ENCODE measurements around the gene C14orf180.

GRCh38 chr14:104634886-104635570, 55.5 kb downstream of the C14orf180 start:
- no peak for TF ChIP-seq USF2 (IDR thresholded peaks at IDR 0.05; ENCODE audit: low read length)
- TF ChIP-seq POLR2A (IDR thresholded peaks at IDR 0.05; ENCODE audit: control extremely low read depth in 1 of 2, low read depth in 2 of 2, low read length in 2 of 2), result no peak
- TF ChIP-seq CTCF (IDR thresholded peaks at IDR 0.05; ENCODE audit: control extremely low read depth in 1 of 3, insufficient read depth in 1 of 3, low read depth in 1 of 3, low read length in 3 of 3), result no peak
- TF ChIP-seq TBP (IDR thresholded peaks at IDR 0.05; ENCODE audit: low read depth, low read length), result no peak
- no peak for TF ChIP-seq CHD1 (IDR thresholded peaks at IDR 0.05; ENCODE audit: low read depth, low read length)
- TF ChIP-seq, protein P1, sequence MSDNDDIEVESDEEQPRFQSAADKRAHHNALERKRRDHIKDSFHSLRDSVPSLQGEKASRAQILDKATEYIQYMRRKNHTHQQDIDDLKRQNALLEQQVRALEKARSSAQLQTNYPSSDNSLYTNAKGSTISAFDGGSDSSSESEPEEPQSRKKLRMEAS (IDR thresholded peaks at IDR 0.05), result no peak
- no peak for TF ChIP-seq SUZ12 (IDR thresholded peaks at IDR 0.05; ENCODE audit: low read length)
- TF ChIP-seq ATF2 (IDR thresholded peaks at IDR 0.05; ENCODE audit: low read length), result no peak
